OCI-LY3 (cell line): ENCODE measurements around the gene HNRNPLL.

ENCODE experiments used
- CTCF ChIP-seq: fragments of 200-600, 300-600 bp; sonication (generic); IDR thresholded peaks from 2 replicates; pipeline ENCODE4 v1.5.1; 2014; ENCODE audit warnings: antibody characterized with exemption, low read length, low read depth
- EZH2phosphoT487 ChIP-seq: fragments of 200-600 bp; shearing (Covaris generic); IDR thresholded peaks from 2 replicates; pipeline ENCODE4 v1.6.1; 2018; ENCODE audit warnings: antibody characterized with exemption, mixed run types, low read depth

DNA sequence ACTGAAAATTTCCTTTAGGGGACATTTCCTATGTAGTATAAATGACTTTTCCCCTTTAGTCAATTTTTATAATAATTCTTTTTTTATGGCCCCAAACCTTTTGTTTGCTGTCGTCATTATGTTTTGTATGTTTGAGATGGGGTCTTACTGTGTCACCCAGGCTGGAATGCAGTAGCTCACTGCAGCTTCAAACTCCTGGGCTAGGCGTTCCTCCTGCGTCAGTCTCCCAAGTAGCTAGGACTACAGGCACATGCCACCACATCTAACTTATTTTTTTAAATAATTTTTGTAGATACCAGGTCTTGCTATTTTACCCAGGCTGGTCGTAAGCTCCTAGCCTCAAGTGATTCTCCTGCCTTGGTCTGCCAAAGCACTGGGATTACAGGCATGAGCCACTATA lies 32.4 kb upstream of the HNRNPLL start:
- TF ChIP-seq CTCF (no peak), EZH2phosphoT487 (no peak)
